ENCODE measurements around the gene SLC41A1.
"Not testable (repeated sequence)": the region's sequence is repeated elsewhere in the genome, so short reads cannot be mapped to it uniquely, and the experiment has no call there.

SLC41A1 gene

DNA sequence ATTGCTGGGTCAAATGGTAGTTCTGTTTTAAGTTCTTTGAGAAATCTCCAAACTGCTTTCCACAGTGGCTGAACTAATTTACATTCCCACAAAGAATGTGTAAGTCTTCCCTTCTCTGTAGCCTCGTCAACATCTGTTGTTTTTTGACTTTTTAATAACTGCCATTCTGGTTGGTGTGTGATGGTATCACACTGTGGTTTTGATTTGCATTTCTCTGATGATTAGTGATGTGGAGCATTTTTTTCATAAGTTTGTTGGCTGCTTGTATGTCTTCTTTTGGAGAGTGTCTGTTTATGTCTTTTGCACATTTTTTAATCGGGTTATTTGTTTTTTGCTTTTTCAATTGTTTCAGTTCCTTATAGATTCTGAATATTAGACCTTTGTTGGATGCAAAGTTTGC lies 10.3 kb upstream of the SLC41A1 start:
- not testable (repeated sequence) for DNase-seq (ENCODE audit: low read depth in 2 of 2, low spot score in 1 of 2)

GRCh38 chr1:205822397-205822796 lies 9.4 kb upstream of the SLC41A1 start:
- no peak for DNase-seq (ENCODE audit: low read depth in 2 of 2, low spot score in 1 of 2)

- no peak for DNase-seq (ENCODE audit: low read depth in 2 of 2, low spot score in 1 of 2)
Observed at GRCh38 chr1:205817988-205818387, 5.0 kb upstream of the SLC41A1 start.

GRCh38 chr1:205817364-205817763 lies 4.4 kb upstream of the SLC41A1 start:
- no peak for DNase-seq (ENCODE audit: low read depth in 2 of 2, low spot score in 1 of 2)

GRCh38 chr1:205813755-205814058 lies 709 bp upstream of the SLC41A1 start:
- no peak for DNase-seq (ENCODE audit: low read depth in 2 of 2, low spot score in 1 of 2)

DNA sequence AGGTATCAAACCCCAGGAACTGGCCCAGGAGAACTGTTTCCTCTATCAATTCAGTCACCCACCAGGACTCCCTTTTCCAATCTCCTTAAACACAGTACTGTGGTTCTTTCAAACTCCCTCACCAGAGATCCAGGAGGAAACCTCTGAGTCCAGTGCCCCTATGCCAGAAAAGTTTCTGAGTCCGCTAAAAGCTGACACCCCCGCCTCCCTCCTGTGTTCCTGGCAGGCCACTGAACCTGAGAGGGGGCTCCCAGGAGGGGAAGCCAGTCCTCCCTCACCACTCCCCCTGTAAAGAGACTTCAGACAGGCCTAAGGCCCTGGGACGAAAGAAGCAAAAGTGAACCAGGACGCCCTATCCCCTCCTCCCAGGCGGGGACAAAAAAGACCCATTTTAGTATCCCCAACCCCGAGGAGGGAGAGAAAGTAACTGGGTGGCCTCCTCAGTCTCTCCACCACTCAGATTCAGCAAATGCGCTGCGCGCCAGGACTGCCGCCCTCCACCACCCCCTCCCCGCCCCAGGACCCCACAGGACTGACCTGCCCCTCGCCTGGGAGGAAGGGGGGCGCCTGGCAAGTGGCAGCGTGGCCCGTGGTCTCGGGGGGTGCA lies 624 bp downstream of the SLC41A1 start:
- DNase-seq (ENCODE audit: low read depth in 2 of 2, low spot score in 1 of 2) = no peak

DNA sequence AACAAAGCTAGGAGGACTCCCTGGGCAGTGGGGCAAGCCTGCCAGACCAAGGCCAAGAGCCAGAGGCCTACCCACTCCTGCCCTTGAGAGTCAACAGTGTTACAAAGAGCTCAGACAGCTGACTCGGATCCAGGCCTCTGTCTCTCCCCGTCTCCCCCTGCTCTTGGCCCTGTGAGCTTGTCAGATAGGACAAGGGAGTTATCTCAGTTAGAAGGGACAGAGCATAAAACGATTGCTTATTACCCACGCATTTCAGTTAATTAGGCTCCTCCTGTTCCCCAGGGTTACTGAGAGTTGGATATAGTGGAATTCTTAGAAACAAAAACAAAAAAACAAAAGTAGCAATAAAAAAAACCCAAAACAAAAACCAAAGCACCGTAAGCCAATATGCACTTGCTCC lies 1.3 kb downstream of the SLC41A1 start:
- no peak for DNase-seq (ENCODE audit: low read depth in 2 of 2, low spot score in 1 of 2)

DNA sequence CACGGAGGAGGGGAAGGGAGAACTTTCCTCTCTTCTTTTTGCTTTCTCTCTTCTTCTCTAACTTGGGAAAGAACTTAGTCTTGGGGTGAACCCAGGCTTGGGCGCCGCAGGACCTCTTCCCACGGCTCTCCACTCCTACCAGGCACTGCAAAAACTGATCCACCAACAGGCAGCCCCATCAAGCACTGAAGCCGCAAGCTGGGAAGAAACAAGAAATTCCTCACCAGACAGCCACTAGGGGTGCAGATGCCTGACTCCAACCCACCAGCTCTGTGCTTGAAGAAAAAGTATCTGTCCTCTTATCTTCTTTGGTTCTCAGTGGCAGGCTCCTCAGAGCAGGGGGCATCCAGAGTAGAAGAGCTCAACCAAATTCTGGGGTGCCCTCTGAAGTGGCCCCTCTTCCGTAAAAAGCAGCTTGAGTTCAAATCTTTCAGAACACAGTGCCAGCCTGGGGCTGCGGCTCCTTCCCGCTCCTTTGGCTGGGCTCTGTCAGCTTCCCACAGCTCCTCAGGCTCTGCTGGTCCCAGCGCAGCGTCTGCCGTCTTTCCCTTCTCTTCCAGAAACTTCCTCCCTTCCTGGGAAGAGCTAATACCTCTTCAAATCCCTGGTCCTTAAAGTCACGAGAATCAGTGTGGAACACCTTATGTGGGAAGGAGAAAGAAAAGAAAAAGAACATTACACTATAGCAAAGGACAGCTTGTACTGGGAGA lies 2.4 kb downstream of the SLC41A1 start:
- DNase-seq (ENCODE audit: low read depth in 2 of 2, low spot score in 1 of 2) = no peak

GRCh38 chr1:205809942-205810345 lies 3.1 kb downstream of the SLC41A1 start:
- no peak for DNase-seq (ENCODE audit: low read depth in 2 of 2, low spot score in 1 of 2)

DNA sequence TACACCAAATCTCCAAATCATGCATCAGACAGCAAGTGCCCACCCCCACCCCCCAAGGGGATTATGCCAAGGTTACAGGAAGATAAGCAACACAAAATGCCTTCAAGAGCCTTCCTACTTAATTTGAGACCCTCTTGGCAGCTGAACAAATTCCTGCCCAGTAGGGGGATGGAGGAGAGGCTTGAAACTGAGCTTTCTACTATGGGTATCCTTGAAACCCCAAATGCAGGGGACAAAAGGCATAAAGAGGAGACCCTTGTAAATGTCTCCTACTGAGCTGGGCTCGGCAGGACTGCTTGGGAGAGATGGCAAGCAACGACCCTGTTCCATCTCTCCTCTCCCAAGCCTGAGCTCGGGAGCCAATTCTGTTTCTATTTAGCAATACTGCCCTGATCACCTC lies 3.5 kb downstream of the SLC41A1 start:
- DNase-seq (ENCODE audit: low read depth in 2 of 2, low spot score in 1 of 2) = no peak

GRCh38 chr1:205805082-205805711 lies 7.8 kb downstream of the SLC41A1 start:
- DNase-seq (ENCODE audit: low read depth in 2 of 2, low spot score in 1 of 2) = no peak

- no peak for DNase-seq (ENCODE audit: low read depth in 2 of 2, low spot score in 1 of 2)
Observed at GRCh38 chr1:205804605-205805004, 8.4 kb downstream of the SLC41A1 start.

GRCh38 chr1:205803986-205804385 lies 9.0 kb downstream of the SLC41A1 start:
- DNase-seq (ENCODE audit: low read depth in 2 of 2, low spot score in 1 of 2) = no peak

DNA sequence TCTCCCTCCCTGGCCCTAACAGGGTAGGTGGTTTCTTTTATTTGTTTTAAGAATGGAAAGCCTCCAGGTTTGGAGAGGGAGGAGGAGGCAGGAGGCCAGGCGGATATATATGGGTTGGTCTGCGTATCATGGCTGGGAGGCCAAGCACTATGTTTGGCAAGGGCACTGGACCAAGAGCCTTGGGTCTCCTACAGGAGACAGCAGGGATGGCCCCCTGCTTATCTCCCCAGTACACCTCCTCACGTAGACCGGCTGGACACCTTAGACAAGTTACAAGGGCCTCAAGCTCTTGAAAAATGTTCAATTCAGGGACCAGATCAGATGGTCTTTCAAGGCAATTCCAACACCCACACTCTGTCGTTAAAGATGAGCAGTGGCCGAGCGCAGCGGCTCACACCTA lies 10.9 kb downstream of the SLC41A1 start:
- no peak for DNase-seq (ENCODE audit: low read depth in 2 of 2, low spot score in 1 of 2)

DNA sequence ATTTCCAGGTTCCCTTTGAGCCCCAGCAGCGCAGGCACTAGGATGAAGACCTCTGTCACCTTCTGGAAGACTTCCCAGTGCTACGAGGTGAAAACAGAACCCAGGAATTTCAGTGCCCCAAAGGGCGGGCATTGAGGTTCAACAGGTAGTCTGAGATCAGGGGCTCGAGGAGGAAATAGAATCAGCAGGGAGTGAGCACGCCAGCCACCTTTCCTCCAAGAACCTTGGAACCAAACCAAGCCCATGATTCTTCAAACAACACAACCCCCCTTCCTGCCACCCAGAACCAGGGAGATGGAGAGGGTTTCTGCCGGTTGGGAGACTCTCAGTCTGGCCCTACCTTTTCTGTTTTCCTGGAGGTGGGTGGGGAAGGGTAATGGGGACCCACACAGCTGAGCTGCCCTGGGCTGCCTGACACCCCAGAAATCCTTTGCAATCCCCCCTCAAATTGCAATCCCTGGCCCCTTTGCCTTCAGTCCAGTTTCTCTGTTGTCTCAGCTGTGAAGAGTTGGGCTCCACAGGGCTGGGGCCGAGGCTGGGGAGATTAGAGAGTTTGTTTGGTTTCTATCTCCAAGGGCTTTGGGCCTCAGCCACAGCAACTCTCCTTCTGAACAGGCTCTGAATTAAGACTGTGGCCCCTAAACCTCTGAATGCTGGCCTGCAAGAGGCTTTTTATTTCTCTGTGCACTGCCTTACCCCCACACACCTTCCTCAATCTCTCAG lies 11.9 kb downstream of the SLC41A1 start:
- no peak for DNase-seq (ENCODE audit: low read depth in 2 of 2, low spot score in 1 of 2)

GRCh38 chr1:205800427-205800826 lies 12.6 kb downstream of the SLC41A1 start:
- DNase-seq (ENCODE audit: low read depth in 2 of 2, low spot score in 1 of 2) = no peak

DNA sequence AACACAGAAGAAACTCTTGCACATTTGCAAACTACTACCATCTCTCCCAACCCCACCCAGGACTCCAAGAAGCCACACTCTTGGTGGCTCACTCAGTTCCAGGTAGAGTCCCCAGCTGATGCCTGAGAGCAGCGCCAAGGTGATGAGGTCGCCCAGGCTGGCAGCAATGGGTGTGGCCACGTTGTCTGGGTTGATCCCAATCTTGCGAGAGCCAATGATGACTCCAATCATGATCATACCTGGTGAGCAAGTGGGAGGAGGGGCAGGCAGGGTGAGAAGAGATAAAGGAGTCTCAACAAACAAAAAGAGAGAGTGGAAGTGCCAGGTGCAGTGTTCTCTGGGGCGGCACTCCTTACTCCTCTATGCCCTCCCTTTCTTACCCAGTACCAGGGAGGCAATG lies 14.4 kb downstream of the SLC41A1 start:
- DNase-seq (ENCODE audit: low read depth in 2 of 2, low spot score in 1 of 2) = no peak

DNA sequence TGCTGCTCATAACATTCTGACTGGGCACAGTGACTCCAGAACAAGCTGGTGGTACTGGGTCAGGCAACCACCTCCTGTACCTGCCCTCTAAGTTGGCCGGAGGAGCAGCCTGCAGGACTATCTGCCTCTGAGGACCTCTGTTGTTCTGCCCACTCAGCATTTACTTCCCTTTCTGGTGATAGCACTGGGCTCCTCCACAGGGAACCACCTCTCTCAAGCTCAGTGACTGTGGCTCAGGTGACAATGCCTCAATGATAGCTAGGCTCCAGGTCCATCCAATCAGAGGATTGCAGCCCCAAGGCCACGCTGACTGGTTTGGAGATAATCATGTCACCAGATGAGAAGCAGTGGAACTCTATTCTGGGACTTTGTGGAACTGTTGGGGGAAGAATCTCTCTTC lies 15.8 kb downstream of the SLC41A1 start:
- no peak for DNase-seq (ENCODE audit: low read depth in 2 of 2, low spot score in 1 of 2)

DNA sequence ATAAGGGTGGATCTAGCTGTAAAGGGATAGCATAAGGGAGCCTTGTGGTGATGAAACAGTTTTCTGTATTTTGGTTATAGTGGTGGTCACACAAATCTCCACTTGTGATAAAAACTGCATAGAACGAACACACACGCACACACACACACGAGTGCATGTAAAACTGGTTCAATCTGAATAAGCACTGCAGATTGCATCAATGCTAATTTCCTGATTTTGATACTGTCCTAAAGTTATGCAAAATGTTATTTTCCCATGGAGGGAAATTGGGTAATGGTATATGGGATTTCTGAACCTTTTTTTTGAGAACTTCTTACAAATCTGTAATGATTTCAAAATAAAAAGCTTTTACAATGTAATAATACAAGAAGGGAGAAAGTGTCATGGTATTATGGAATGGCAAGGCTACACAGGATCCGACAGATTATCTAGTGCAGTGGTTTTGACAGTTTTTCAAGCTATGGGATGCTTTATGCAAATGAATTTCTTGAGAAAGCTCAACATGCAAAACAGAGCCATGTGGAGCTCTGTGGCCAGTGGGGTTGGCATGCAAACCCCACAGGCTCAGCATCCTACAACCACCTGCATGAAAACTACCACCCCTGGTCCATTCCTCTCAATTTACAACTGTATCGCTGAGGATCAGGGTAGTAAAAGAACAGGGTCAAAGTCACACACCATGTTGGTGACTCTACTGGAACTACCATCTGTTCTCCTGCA lies 18.8 kb downstream of the SLC41A1 start:
- DNase-seq (ENCODE audit: low read depth in 2 of 2, low spot score in 1 of 2) = no peak

GRCh38 chr1:205792961-205793673 lies 19.9 kb downstream of the SLC41A1 start:
- no peak for DNase-seq (ENCODE audit: low read depth in 2 of 2, low spot score in 1 of 2)

DNA sequence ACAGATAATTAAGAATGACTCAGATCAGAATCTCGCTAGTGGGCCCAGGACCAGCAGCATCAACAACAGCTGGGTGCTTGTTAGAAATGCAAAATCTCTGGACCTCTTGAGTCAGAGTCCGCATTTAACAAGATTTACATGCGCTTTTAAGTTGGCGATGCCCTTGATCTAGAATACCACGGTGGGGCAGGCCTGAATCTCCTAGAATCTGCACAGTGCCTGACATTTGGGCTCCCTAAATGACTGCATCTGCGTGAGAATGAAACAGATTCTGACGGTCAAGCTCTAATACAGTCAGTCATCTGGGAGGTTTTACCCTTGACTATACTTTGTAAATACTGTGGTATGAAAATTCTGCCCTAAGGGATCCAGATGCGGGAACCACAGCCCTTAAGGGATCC lies 20.5 kb downstream of the SLC41A1 start:
- DNase-seq (ENCODE audit: low read depth in 2 of 2, low spot score in 1 of 2) = no peak

Data from stimulated activated CD8-positive, alpha-beta memory T cell treated with anti-CD3 and anti-CD28 coated beads, Interleukin-4, amount 100 ng/mL, for 1 hour (primary cell).